ENCODE measurements around the gene SET.
"Not testable (repeated sequence)": the region's sequence is repeated elsewhere in the genome, so short reads cannot be mapped to it uniquely, and the experiment has no call there.

- TF ChIP-seq CTCF (conservative IDR thresholded peaks at IDR 0.05); EZH2 (IDR thresholded peaks at IDR 0.05; ENCODE audit: low read depth): not testable (repeated sequence)
These were observed 10.2 kb downstream of the SET start for GRCh38 chr9:128699096-128699795.

All from PC-9 (cell line).